ENCODE results near the gene PSMD2.
"Not testable (repeated sequence)": the region's sequence is repeated elsewhere in the genome, so short reads cannot be mapped to it uniquely, and the experiment has no call there.

The PSMD2 gene

DNA sequence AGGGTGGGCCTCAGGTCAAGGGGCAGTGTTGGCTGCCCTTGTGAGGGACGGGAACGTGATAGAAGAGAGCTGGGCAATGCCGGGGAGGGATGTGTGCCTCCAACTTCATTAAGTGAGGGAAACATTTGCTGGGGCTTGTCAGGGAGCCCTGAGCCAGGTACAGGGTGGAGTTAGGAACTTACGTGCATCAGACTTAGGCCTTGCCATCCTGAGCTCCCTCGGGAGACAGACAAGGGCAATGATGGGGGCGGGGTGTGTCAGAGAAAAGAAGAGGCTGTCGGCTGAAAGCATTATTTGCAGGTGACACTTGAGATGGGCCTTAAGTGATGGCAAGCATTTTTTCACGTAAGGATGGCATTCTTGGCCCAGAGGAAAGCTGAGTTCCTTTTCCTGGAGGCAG lies 40.0 kb downstream of the PSMD2 start:
- no peak for DNase-seq (ENCODE audit: low read depth in 2 of 2)

- DNase-seq (ENCODE audit: low read depth in 2 of 2) = not testable (repeated sequence)
Measured at GRCh38 chr3:184339451-184340135, 40.6 kb downstream of the PSMD2 start.

- DNase-seq (ENCODE audit: low read depth in 2 of 2) = no peak
Measured at GRCh38 chr3:184341925-184342324, 42.9 kb downstream of the PSMD2 start.

DNA sequence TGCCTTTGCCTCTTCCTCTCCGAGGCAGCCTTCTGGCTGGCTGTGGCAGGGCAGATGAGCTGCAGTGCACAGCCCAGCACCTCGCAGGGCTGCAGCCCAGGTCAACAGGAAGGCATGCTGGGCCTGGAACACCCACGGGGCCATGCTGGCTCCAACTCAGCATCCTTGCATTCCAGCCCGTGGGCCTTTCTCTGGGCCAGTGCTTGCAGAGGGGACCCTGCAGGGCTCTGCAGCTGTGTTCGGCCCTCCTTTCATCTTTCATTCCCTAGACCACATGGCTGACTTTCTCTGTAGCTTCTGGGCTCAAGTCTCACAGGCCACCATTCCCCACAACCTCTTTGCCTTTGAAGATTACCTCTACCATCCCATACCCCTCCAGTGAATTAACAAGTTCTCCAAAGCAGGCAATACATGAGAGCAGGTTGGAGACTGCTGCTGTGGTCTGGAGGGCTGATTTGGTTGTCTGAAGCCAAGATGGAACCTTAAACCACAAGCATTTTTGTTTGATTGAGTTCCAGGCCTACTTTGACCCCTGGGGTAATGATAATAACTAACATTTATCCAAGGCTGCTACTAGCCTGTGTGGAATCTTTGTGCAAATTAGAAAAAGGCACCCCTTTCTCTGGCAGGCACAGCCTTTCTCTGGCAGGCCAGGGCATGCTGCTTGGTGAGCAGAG lies 44.3 kb downstream of the PSMD2 start:
- no peak for DNase-seq (ENCODE audit: low read depth in 2 of 2)

- no peak for DNase-seq (ENCODE audit: low read depth in 2 of 2)
Measured at GRCh38 chr3:184344579-184345316, 45.7 kb downstream of the PSMD2 start.

DNA sequence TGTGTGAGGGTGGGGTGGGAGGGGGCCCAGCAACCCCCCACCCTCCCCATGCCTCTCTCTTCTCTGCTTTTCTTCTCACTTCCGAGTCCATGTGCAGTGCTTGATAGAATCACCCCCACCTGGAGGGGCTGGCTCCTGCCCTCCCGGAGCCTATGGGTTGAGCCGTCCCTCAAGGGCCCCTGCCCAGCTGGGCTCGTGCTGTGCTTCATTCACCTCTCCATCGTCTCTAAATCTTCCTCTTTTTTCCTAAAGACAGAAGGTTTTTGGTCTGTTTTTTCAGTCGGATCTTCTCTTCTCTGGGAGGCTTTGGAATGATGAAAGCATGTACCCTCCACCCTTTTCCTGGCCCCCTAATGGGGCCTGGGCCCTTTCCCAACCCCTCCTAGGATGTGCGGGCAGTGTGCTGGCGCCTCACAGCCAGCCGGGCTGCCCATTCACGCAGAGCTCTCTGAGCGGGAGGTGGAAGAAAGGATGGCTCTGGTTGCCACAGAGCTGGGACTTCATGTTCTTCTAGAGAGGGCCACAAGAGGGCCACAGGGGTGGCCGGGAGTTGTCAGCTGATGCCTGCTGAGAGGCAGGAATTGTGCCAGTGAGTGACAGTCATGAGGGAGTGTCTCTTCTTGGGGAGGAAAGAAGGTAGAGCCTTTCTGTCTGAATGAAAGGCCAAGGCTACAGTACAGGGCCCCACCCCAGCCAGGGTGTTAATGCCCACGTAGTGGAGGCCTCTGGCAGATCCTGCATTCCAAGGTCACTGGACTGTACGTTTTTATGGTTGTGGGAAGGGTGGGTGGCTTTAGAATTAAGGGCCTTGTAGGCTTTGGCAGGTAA lies 46.5 kb downstream of the PSMD2 start:
- no peak for DNase-seq (ENCODE audit: low read depth in 2 of 2)

DNA sequence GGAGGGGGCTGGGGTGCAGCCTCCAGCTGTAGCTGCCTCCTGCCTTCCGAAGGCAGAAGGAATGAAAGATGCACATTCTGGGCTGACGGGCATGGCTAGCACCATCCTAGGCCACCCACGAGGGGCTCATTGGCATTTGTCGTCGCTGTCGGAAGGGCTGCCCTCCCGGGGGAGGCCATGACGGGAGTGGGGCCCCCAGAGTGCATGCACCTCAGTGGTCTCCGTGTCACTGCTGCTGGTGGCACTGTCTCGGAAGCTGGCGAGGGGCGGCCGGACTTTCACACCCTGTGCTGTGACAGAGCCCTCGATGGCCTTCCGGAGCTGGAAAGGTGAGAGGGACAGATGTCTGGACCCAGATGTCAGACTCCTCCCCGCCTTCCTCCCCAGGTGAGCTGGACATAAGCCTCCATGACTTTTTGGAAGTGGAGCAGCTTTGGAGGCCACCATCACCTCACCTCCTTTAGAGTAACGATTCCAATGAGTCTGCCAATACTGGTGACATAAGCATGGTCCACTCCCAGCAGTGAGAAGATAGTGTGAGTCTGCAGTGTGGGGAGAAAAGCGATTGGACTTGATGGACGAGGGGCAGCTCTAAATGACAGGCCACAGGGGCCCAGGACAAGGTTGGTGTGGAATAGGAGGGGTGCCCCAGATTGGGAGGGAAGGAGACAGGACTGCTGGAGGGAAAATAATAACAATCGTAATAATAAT lies 47.6 kb downstream of the PSMD2 start:
- no peak for DNase-seq (ENCODE audit: low read depth in 2 of 2)

DNA sequence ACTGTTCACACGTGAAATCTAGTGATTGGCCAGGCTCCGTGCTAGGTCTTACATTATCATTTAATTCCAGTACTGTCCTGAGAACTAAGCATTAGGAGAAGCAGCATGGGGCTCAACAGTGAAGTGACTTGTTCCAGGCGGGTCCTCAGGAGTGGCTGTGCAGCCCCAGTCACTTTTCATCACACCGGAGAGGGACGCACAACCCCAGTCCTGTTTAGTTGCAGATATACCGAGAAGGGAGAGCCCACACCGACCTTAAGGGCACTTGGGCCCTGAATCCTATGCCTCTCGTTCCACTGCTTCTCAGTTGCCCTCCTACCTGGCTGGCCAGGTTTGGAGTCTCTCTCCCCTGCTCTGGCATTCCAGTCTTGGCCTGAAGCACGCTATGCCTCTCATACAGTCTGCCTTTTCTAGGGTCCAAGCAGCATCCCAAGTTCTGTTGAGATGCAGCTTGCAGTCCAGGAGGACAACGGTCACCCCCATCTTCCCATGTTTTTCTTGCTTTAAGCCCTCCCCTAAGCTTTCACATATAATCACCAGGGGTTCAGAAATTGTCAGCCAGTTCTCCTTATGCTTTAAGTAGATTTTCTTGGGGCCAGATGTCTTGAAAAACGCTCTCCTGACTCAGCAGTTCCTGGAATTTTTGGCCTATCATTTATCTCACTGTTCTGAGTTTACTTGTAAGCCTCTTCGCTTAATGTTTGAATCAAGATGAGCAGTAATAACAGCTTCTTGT lies 48.4 kb downstream of the PSMD2 start:
- DNase-seq (ENCODE audit: low read depth in 2 of 2) = no peak

GRCh38 chr3:184348057-184348382 lies 49.0 kb downstream of the PSMD2 start:
- DNase-seq (ENCODE audit: low read depth in 2 of 2) = no peak

DNA sequence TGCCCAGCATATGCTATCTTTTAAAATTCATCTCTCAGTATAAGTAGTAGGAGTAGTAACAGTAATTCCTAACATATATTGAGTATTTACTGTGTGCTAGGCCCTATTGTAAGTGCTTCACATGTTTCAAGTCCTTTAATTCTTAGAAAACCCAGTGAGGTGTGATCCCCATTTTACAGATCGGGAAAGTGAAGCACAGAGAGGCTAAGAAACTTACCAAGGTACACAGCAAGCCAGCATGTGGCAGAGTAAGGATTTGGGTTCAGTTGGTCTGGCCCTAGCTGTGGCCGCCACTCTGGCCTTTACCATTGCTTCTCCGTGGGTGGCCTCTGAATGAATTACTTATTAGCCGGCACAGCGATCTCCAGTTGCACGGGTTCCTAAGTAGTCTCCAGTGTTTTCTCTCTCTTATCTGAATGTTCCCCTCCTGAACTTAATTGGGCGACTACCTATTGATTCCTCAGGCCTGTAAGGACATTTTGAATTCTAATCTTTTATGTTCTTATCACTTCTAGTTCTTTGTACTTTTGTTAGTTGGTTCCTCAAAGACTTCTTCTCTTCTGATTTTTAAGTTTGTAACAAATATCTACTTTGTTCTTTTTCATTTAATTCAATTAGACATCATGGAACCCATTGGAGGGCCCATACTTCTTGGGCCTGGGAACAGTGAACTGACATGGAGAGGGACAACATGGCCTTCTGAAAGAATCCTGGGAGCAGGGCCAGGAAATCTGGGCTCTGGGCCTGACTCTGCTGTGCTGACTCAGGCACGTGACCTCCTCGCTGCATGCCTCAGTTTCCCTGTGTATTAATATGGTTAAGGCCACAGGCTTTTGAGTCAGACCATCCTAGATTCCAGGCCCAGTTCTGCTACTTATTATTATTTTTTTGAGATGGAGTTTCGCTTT lies 50.8 kb downstream of the PSMD2 start:
- no peak for DNase-seq (ENCODE audit: low read depth in 2 of 2)

- no peak for DNase-seq (ENCODE audit: low read depth in 2 of 2)
Measured at GRCh38 chr3:184350618-184351017, 51.6 kb downstream of the PSMD2 start.

- DNase-seq (ENCODE audit: low read depth in 2 of 2) = no peak
Measured at GRCh38 chr3:184351511-184352148, 52.6 kb downstream of the PSMD2 start.

DNA sequence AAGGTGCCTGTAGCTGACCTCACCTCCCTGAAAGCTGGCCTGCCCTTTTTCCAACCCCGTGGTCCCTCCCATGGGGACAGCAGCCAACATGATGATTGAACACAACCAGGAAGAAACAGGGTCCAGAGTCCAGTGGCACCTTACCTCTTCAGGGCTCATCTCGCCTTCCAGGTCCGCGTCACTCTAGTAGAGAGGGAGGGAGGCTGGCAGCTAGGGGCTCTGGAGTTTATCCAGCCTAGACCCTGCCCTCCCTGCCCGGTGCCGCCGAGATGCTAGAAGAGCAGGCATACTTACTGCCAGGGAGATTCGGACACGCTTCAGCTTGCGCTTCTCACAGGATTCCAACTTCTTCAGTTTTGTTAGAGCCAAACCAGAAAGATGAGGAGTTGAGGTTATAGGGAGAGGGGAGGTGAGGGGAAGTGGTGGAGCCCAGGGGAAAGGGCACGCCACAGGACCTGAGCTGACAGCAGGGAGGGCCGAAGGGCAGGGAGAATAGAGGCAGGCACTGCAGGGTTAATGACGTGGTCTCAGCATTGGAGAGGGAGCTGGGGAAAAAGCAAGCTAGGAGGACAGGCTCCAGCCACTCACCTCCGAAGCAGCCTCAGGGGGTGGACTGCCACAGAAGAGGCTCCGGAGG lies 53.2 kb downstream of the PSMD2 start:
- no peak for DNase-seq (ENCODE audit: low read depth in 2 of 2)

DNA sequence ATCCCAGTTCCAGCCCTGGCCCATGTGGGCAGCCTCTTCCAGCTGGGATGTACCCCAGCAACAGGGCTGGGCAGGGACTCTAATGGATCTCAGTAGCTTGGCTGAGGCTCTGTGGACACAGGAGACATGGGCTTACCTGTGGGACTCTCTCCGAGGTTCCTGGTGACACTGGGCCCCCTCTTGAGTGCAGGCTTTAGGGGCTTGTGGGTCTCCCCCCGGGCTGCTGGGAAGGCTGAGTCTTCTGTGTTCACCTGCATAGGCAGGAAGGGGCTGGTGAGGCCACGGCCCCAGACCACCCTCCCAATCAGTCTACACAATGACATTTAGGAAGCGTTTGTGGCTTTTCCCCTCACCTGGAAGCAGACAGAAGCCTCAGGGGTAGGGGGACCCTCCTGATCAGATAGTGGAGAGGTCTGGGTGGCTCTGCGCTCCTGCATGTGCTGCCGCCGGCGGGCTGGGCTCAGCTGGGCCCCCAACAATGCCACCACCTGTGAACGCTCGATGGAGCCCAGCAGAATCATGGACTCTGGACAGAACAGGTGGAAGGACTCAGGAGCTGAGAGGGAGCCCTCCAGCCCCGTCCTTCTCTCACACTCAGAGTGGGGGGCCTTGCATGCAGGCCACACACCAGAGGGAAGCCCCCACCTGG lies 54.0 kb downstream of the PSMD2 start:
- no peak for DNase-seq (ENCODE audit: low read depth in 2 of 2)

GRCh38 chr3:184353546-184353941 lies 54.5 kb downstream of the PSMD2 start:
- DNase-seq (ENCODE audit: low read depth in 2 of 2) = no peak

DNA sequence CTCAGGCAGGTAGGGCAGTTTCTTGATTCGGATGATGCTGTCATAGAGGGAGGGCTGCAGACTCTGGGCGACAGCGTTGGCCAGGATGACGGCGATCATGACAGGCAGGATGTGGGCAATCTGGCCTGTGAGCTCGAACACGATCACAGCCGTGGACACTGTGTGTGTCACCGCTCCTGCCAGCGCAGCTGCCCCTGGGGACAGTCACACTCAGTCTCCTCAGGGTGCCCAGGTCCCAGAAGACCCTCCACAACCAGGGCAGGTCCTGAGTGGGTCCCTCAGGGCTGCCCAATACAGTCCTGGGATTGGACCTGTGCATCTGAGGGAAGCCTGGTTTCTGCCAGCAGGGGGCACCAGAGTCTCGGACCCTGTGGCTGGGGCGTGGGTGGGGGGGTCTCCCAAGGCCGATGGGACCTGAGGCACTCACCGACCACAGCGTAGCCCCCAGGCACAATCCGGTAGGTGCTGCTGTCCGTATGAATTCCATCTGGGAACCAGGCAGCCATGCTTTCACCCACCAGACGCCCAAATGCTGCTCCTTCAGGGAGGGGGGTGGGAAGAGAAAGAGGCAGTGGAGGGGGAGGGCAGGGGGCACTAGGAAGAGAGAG lies 55.2 kb downstream of the PSMD2 start:
- DNase-seq (ENCODE audit: low read depth in 2 of 2) = peak in 1 of 2 donors; percentile 68

GRCh38 chr3:184354754-184355153 lies 55.7 kb downstream of the PSMD2 start:
- no peak for DNase-seq (ENCODE audit: low read depth in 2 of 2)

All from stimulated activated CD4-positive, alpha-beta T cell treated with anti-CD3 and anti-CD28 coated beads, Interleukin-1b, Interleukin-23, amount 100 ng/mL, for 1 hour (primary cell).